Osteoblast (primary cell): Measurements from ENCODE around the gene EXOC4. TPM values are rescaled to one million over a fixed set of nuclear protein-coding genes. Genes with fewer than 3 reads are reported as not detected.

Experiments
- DNase-seq: peaks from one replicate; pipeline ENCODE4 v3.0.0; 2011; ENCODE audit warnings: low spot score, mixed read lengths; ENCODE audit not compliant: insufficient read length; ENCODE audit errors: missing footprints
- H2AFZ ChIP-seq: 2 replicates; pipeline ENCODE4 v1.6.0; 2011; ENCODE audit warnings: mild to moderate bottlenecking, low read length
- H3K27ac ChIP-seq: 2 replicates; pipeline ENCODE4 v1.5.1; 2011; ENCODE audit warnings: mild to moderate bottlenecking, low read depth, low read length, moderate library complexity
- H3K27me3 ChIP-seq: 2 replicates; pipeline ENCODE4 v1.6.0; 2012; ENCODE audit warnings: mild to moderate bottlenecking, control low read depth, inconsistent platforms, low read length, moderate library complexity; ENCODE audit not compliant: insufficient read depth
- H3K36me3 ChIP-seq: 2 replicates; pipeline ENCODE4 v1.5.1; 2011; ENCODE audit warnings: mild to moderate bottlenecking, low read length, control low read depth, moderate library complexity; ENCODE audit not compliant: insufficient read depth
- H3K4me1 ChIP-seq: 2 replicates; pipeline ENCODE4 v1.5.1; 2011; ENCODE audit warnings: mild to moderate bottlenecking, low read length, control low read depth, moderate library complexity; ENCODE audit not compliant: insufficient read depth
- H3K4me2 ChIP-seq: 2 replicates; pipeline ENCODE4 v1.6.0; 2011; ENCODE audit warnings: mild to moderate bottlenecking, low read length; ENCODE audit not compliant: insufficient read depth
- H3K4me3 ChIP-seq: fragments of 200-600 bp; sonication (generic); 3 replicates; pipeline ENCODE4 v1.5.1; 2012; ENCODE audit warnings: mild to moderate bottlenecking, low read length, inconsistent platforms; ENCODE audit not compliant: insufficient read depth
- H3K79me2 ChIP-seq: 2 replicates; pipeline ENCODE4 v1.6.0; 2012; ENCODE audit warnings: mild to moderate bottlenecking, low read length, control low read depth, inconsistent platforms; ENCODE audit not compliant: insufficient read depth
- H3K9me3 ChIP-seq: 2 replicates; pipeline ENCODE4 v1.5.1; 2011; ENCODE audit warnings: low read depth, low read length, control low read depth
- H4K20me1 ChIP-seq: 2 replicates; pipeline ENCODE4 v1.6.0; 2012; ENCODE audit warnings: mild to moderate bottlenecking, low read length, control low read depth; ENCODE audit not compliant: insufficient read depth
- total RNA-seq: library from RNA; depleted of rRNA; stranded (reverse); fragments of >200 nt; gene quantifications from 2 replicates; pipeline ENCODE4 v1.2.3, GENCODE V29; 2012
- TF ChIP-seq, protein P1 (sequence below): IDR thresholded peaks from 2 replicates; pipeline ENCODE4 v1.5.1; 2011; ENCODE audit warnings: mild to moderate bottlenecking, low read depth, low read length, moderate library complexity; ENCODE audit errors: extremely low read depth

Gene EXOC4
- total RNA-seq, 1 donor = 134 TPM

DNA sequence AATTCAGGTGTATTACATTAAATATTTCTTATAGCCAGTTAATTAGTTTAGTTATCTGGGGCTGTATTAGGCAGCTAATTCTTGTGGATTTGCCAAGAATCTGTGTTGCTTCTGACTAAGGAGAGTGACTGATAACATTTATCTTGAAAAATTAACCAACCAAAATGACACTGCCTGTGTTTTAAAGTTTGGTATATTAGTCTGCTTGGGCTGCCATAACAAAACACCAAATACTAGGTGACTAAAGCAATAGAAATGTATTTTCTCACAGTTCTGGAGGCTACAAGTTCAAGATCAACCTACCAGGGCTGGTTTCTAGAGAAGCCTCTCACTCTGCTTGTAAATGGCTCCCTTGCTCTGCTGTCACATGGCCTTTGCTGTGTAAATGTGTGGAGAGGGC lies 12.9 kb downstream of the EXOC4 start:
- Histone ChIP-seq H3K36me3 (no peaks in the 10 kb centered on the region), H3K4me1 (no peaks in the 10 kb centered on the region), H2AFZ (no peak overlapping the region), H3K4me2 (no peak overlapping the region), H3K9me3 (no peaks in the 10 kb centered on the region), H3K4me3 (no peak overlapping the region), H3K27ac (no peak overlapping the region), H3K79me2 (peaks cover 44% of the 10 kb centered on the region), H4K20me1 (peaks cover 5% of the 10 kb centered on the region), H3K27me3 (no peaks in the 10 kb centered on the region)
- TF ChIP-seq, protein P1, sequence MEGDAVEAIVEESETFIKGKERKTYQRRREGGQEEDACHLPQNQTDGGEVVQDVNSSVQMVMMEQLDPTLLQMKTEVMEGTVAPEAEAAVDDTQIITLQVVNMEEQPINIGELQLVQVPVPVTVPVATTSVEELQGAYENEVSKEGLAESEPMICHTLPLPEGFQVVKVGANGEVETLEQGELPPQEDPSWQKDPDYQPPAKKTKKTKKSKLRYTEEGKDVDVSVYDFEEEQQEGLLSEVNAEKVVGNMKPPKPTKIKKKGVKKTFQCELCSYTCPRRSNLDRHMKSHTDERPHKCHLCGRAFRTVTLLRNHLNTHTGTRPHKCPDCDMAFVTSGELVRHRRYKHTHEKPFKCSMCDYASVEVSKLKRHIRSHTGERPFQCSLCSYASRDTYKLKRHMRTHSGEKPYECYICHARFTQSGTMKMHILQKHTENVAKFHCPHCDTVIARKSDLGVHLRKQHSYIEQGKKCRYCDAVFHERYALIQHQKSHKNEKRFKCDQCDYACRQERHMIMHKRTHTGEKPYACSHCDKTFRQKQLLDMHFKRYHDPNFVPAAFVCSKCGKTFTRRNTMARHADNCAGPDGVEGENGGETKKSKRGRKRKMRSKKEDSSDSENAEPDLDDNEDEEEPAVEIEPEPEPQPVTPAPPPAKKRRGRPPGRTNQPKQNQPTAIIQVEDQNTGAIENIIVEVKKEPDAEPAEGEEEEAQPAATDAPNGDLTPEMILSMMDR = no peak
- no peak for DNase-seq

GRCh38 chr7:133268355-133268754 lies 15.5 kb downstream of the EXOC4 start:
- H3K4me3 ChIP-seq = no peak overlapping the region
- TF ChIP-seq, protein P1 = no peak
- no peaks in the 10 kb centered on the region for H3K4me1 ChIP-seq
- no peaks in the 10 kb centered on the region for H3K27me3 ChIP-seq
- H2AFZ ChIP-seq = peak overlapping the region; percentile 52
- no peaks in the 10 kb centered on the region for H3K36me3 ChIP-seq
- no peaks in the 10 kb centered on the region for H3K9me3 ChIP-seq
- H3K27ac ChIP-seq = no peak overlapping the region
- H4K20me1 ChIP-seq = no peaks in the 10 kb centered on the region
- no peak for DNase-seq
- H3K4me2 ChIP-seq = peak overlapping the region; percentile 37
- peaks cover 36% of the 10 kb centered on the region for H3K79me2 ChIP-seq

DNA sequence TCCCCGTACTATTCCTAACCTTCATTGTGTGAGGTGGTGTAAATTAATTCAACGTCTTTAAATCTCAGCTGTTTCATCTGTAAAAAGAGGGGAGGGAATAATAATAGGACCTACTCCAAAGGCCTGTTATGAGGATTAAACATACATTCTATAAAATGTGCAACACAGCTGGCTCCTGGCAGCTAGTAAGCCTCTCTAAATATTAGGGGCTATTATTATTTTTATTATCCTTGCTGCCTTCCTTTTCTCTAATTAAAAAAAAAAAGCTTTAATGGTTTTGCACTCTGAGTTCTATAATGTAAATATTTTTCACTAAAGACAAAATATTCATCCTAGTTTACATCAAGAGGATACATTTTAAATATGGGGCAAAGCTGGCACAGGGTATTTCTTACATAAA lies 19.5 kb downstream of the EXOC4 start:
- no peak for DNase-seq
- Histone ChIP-seq H4K20me1 (peaks cover 7% of the 10 kb centered on the region), H3K4me1 (peaks cover 2% of the 10 kb centered on the region), H3K4me2 (no peak overlapping the region), H3K36me3 (peaks cover 7% of the 10 kb centered on the region), H3K27me3 (no peaks in the 10 kb centered on the region), H3K4me3 (no peak overlapping the region), H3K79me2 (peaks cover 26% of the 10 kb centered on the region), H3K9me3 (no peaks in the 10 kb centered on the region), H2AFZ (no peak overlapping the region), H3K27ac (no peak overlapping the region)
- TF ChIP-seq, protein P1 = no peak

- TF ChIP-seq, protein P1 = no peak
- Histone ChIP-seq H3K27ac (no peak overlapping the region), H3K4me2 (no peak overlapping the region), H2AFZ (no peak overlapping the region), H3K27me3 (no peaks in the 10 kb centered on the region), H3K4me3 (no peak overlapping the region), H3K79me2 (peaks cover 22% of the 10 kb centered on the region), H3K9me3 (no peaks in the 10 kb centered on the region), H4K20me1 (peaks cover 7% of the 10 kb centered on the region), H3K36me3 (peaks cover 8% of the 10 kb centered on the region), H3K4me1 (peaks cover 2% of the 10 kb centered on the region)
- no peak for DNase-seq
Observed at GRCh38 chr7:133273227-133273626, 20.3 kb downstream of the EXOC4 start.
